Measurements from ENCODE around the gene STAB2.
"Not testable (repeated sequence)": the region's sequence is repeated elsewhere in the genome, so short reads cannot be mapped to it uniquely, and the experiment has no call there.

The STAB2 gene

DNA sequence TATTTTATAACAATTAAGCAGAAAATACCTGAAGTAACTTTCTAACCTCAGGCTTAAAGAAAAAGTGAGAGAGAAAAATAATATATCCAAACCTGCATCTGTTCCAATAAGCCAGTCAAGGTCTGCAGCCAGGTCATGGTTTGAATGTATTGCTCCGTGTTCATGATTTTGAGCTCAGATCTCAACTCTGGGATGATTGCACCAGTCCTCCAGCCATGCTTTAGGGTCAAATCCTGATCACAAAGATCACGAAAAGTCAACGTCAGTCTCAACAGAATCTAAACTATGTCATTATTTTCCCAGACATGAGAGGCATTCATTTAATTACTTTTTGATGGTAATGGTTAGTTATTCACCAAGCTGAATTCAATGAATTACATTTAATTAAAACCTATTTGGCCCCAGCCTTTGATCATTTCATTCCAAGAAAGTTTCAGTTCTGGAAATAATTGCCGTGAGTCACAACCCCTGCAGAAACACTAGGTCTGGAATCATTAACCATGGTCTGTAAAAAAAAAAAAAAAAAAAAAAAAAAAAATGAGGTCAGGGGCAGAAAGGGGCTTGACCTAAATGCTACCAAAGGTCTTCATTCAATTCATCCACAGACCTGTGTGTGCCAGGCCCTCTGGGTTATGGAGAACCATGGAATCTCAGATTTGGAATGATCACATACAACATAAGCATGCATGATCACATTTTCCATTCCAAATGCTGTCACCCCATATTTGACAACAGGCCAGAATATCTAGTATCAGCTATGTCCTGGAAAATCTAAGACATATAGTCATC lies 198.4 kb downstream of the STAB2 start:
- DNase-seq = no peak

DNA sequence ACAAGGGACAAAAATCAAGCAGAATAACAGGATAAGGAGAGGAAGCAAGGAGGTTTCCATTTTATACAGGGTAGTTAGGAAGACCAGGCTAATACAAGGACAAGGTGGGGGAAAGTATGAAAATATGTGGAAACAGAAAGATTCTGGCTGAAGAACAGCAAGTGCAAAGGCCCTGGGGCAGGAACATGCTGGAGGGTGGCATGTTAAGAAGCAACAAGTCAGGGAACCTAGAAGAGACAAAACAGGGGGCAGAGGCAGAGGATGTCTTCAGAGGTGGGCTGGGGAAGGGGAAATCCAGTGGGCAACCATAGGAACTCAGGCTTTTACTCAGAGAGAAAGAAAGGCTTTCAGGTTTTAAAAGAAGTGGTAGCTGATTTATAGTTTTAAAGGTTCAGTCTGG lies 199.1 kb downstream of the STAB2 start:
- no peak for DNase-seq

DNA sequence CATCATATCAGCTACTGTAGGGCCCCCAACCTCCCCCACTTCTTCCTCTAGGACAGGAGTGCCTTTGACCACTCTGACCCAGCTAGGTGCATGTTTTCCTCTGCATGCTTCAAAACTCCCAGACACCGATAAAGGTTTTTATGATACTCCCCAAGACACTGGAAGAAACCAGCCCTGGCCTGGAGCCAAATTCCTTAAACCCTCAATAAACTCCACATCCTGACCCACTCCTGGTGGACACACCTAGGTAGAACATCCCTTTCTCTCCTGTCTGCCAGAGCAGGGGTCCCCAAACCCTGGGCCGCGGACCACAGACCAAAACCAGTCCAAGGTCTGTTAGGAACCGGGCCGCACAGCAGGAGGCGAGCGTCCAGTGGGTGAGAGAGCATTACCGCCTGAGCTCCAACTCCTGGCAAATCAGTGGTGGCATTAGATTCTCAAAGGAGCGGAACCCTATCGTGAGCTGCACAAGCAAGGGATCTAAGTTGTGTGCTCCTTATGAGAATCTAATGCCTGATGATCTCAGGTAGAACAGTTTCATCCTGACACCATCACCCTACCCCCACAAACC lies 204.4 kb downstream of the STAB2 start:
- DNase-seq = no peak

DNA sequence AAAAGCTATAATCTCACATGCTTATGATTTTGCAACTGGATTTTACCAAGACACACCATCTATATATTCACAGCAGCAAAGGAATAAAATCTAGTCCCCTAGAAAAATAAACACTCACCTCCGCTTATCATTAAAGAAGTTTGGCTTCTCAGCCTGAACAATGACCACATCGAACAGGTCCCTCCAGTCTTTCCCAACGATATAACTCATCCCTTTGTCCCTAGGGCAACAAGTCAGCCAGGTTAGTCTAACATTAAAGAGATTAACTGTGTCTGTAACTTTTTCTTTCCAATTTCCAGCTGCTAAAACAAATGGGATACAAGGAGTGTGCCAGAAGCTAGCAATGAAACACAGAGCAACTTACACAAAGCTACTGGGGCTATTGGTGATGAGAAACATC lies 206.0 kb downstream of the STAB2 start:
- no peak for DNase-seq

DNA sequence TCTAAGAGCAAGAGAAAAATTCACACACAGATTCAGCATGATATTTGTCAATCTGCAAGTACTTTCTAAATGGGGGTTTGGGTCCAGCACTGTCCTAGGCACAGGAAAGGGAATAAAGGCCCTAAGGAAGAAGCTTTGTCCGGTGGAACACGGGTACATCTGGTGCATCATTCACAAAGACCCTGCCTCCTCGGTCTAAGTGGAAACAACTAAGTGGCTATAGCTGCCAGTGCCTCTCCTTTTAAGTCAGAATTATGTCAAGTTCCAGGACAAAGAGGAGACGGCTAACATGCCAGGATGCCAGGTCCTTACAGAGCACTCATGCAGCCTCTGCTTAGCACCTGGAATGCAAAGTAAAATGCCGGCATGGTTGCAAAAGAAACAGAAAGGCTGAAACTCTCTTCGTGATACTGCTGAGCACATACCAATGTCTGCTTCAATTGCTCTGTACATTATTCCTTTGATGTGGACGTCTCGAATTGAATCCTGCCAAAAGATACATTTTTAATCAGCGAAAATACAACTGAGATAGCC lies 206.5 kb downstream of the STAB2 start:
- DNase-seq = no peak

DNA sequence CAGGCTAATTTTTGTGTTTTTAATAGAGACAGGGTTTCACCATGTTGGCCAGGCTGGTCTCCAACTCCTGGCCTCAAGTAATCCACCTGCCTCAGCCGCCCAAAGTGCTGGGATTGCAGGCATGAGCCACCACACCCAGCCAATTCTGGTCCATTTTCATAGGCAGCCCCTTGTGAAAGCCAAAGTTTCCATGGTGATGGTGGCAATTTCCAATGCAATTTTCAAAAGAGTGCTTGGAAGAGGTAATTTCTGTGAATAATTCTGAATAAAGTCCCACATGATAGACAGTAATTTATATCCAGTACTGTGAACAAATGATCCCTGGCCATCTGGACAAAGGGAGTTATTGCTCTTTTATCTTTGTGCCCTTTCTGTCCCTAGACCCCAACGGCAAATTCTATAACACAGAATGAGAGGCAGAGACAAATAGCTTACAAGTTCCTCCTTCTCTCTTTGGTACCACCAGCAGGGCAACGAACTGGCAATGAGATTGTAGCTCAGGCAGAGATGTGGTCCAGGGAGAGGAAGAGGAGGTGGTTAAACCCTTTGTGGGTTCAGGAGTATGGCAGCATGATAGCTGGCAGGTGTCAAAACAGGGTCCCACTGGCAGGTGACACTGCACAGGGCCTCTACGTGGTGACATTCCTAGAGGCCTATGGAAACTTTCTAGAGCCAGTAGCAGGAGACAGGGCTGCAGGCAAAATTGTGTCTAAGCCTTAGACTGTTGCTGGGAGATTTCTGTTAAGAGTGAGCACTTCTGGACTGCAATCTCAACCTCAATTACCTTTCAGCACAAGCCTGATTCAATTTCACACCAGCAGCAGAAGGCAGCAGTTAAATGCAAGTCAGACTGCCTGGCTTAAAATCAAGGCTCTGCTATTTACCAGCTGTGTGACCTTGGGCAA lies 207.5 kb downstream of the STAB2 start:
- no peak for DNase-seq

DNA sequence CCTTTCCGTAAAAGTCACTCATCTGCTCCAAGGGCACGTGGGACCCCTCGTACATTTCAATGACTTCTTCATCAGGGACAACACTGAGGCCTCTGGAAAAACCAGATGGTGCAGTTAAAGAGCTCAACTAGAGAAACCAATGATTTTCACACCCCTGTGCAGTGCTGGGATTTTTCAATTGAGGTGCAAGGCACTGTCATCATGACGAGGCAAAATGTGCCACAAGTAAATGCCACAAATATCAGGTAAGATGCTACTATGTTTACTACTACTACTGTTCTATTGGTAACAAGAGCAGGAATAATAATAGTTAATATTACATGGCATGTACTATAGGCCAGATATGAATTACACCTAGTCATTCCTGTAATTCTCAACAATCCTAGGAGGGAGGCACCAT lies 211.5 kb downstream of the STAB2 start:
- DNase-seq = no peak

DNA sequence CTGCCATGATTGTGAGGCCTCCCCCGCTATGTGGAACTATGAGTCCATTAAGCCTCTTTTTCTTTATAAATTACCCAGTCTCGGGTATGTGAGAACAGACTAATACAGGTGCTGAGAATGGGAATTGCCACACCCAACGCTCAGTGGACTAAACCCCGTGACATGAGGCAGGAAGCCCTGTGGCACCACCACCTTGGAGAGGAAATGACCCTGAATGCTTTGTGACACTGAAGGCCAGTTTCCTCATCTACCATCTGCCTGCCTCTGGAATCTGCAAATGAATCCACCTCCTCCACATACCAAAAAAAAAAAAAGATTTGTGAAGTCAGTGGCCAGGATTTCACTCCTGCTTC lies 212.4 kb downstream of the STAB2 start:
- DNase-seq = peak in 1 of 2 experiments; percentile 51

DNA sequence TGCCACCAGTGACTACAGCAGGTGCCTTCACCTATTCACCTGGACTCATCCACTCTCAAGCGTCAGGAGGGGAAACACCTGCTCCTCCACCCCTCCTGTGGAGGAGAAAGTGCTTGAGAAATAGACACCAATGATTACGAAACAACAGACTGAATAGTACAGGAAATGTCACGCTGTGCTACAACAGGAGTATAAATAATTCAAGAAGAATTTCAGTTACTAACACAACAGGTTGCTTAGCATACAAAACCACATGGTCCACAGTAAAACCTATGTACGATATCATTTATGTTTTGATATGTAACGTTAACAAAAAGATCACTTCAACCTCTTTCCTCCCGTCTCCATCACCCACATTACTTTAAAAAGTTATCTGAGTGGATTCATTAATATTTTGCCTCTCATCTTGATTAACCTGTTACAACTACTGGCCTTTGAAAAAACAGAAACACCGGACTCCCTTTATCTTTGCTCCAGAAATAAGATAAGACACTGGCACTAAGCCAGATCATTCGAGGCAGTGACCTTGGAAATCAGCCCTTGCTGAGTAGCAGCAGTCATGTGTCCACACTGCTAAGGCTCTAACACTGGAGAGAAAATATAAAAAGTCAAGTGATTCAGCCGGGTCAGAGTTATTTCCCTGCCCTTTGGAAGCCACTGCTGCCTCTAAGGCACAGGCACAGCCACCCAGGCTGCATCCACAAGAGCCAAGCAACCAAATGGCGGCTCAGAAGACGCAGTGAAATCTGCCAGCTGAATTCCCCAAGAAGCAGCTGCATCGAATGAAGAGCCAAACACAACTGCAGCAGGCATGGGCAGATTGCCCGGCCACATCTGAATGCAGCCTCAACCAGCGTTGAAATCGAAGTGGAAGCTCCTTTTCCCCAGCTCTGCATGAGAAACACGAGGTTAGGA lies 213.0 kb downstream of the STAB2 start:
- peak; percentile 52 to 67 for DNase-seq

DNA sequence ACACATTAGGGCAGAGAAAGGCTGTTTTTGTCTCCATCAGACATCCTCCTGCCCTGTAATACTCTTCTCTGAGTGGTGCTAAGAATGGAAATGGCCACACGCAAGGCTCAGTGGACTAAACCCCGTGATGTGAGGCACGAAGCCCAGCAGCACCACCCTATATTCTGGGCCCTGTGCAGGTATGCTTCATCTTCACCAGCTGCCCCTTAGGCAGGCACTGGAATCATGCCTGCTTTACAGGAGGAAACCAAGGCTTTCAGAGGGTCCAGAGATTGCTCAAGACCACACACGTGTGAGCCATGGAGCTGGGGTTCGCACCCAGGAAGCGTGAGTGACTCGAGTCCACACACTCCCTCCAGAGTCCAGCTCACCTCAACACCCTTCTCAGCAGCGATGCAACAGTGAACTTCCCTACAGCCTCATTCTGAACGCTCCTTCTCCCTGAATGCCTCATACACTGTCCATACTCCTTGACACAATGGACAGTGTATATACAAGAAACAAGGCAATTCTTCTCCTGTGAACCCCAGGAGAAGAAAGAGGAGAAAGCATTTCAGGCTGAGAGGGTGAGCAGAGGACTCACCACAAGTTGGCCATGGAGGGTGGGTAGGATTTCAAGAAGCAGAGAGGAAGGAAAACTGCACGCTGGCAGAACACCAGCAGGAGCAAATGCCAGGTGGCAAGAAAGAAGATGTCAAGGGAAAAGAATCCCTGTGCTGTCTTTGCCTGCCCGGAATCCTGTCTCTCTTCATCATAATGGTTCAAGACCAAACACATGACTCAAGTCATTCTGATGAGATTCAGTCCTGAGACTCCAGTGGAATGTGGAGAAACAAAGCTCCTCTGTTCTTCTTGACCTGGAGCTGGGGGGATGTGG lies 214.9 kb downstream of the STAB2 start:
- no peak for DNase-seq

DNA sequence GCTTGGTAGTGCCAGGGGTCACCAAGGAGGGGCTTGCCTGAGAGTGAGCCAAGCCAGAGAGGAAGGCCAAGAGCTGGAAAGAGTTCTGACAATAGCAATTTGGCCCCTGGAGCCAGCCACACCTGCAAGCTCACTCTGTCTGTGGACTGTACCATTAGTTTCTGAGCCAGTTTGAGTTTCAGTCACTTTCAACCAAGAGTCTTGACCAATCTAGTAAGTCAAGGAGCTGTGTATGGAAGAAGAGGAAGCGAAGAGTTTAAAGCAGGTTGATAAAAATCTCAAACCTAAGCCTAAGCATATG lies 215.5 kb downstream of the STAB2 start:
- no peak for DNase-seq

DNA sequence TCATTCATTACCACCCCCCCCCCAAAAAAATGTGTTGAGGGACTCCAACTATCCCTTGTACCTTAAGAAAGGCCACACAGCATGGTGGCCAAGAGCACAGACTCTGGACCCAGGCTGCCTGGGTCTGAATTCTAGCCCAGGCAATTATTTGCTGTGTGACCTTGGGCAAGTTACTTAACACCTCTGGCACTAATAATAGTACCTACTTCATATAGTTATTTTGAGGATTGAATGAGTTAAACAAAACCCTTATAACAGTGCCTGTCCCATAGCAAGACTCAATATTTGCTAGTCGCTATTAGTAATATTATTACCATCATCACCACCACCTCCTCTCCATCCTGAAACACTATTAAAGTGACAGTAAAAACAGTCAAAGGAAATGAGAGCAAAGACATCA lies 216.8 kb downstream of the STAB2 start:
- no peak for DNase-seq

DNA sequence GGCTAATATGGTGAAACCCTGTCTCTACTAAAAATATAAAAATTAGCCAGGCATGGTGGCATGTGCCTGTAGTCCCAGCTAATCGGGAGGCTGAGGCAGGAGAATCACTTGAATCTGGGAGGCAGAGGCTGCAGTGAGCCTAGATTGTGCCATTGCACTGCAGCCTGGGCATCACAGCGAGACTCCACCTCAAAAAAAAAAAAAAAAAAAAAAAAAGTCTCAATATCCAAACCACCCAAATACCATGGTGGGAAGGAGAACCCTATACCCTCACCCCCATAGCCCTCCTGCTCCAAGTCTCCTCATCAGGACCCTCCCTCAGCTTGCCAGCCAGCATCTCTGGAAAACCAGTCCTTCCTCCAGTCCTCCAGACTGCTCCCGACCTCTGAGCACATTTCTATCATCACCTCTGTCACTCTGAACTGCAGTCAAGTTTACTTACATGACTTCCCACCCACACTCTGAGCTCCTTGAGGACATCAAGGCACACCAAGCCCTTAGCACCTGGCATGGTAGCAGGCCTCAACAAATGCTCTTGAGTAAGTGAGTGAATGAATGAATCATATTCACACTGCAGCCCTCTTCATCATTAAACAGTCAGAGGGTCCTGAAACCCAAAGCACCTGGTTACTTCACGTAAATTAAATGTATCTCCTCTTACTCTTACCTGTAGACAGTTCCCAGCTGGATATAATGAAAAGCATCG lies 218.7 kb downstream of the STAB2 start:
- DNase-seq = no peak

DNA sequence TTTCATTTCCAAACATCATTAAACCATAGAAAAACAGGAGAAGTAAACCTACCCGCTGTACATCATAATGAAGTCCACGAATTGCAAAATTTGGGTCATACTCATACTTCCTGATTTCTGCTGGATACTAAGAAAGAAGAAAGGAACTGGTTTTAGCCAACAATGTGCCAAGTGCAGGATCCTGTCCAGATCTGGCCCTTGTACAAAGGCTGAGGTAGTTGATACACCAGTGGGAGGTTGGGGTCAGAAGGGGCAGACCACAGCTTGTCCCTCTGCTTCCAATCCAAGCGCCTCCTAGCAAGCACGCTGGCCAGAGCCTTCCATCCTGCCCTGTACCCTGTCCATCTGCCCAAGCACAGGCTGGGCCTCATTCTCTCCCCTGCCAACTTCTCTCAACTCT lies 219.7 kb downstream of the STAB2 start:
- DNase-seq = no peak

DNA sequence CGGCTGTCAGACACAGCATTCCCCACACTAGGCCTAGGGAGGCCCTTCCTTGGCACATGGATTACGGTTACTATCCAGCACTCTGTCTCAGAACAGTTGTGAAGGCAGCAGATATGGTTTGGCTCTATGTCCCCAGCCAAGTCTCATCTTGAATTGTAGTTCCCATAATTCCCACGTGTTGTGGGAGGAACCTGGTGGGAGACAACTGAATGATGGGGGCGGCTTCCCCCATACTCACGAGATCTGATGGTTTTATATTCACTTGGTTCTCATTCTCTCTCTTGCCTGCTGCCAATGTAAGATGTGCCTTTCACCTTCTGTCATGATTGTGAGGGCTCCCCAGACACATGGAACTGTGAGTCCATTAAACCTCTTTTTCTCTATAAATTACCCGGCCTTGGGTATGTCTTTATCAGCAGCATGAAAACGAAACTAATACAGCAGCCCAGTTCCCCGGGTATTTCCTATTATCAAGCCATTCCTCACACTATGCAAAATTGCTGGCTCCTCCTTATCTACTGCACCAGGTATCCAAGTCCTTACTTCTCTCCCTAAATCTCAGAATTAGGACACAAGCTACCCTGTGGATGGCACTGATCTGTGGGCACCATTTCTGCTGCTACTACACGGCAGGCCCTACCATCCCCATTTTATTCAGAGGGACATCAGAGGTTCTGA lies 220.6 kb downstream of the STAB2 start:
- DNase-seq = no peak

DNA sequence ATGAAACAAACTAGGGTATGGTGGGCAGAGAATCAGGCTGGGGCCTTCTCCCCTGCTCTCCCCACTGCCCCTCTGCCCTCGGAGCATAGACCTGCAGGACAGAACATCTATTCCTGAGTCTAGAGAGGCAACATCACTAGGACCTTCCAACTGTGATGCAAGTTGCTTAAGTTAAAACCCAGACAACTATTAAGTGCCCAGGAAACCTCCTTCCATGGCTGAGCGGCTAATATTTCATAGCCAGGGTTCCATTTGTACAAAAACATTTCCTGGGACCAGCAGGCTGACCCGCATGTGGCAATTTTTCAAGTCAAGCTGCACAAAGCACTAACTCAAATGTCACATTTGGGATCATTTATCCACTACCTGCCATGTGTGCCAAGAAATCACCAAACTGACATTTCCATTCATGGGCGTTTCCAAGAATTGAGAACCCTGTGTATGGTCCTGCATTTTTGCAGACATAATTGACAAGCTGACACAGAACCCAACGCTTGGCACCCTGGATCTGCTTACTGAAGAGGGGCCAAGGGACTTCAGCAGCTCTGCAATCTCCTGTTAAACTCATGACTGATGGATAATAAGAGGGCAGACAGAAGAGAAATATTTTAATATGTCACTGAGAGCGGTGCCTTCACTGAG lies 221.3 kb downstream of the STAB2 start:
- no peak for DNase-seq

DNA sequence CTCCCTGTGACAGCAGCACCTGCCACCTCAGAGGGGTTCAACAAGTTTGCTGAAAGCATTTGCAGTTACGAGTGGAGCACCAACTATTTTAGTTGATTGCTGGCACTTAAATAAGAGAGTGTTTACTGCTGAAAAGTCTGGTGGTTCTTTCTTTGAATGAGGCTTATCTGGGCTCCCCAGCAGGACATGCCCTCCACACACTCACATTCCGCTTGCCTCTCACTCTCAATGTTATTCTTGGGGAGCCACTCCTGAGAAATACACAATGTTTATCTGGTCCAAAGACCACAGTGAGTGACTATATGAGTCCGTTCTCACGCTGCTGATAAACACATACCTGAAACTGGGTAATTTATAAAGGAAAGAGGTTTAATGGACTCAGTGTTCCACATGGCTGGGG lies 222.1 kb downstream of the STAB2 start:
- DNase-seq = no peak

DNA sequence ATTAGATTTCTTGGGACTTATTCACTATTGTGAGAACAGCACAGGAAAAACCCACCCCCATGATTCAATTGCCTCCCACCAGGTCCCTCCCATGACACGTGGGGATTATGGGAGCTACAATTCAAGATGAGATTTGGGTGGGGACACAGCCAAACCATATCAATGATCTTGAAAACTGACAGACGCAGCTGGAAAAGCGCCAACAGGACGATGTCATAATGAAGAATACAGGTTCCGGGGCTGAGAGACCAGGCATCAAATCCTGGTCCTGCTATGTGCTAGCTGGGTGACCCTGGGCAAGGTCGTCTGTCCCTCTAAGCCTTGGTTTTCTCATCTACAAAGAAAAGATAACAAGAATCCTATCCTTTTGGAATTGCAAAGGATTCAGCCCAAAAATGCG lies 222.6 kb downstream of the STAB2 start:
- not testable (repeated sequence) for DNase-seq

DNA sequence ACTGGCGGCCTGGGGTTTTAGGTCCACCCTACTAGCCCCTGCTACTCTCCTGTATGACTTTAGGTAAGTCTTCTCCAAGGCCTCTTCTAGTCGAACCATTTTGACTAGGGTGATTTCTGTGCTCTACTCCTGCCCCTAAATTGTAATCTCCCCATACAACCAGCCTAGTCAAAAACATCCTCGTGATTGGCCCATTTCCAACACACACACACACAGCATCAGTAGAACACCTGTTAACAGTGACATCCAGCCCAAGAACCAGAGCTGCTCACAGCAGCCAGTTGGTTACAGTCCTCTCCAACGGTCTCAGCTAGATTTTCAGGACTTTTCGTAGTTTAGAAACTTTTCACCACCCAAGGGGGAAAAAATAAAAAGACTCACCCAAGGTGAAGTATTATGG lies 223.0 kb downstream of the STAB2 start:
- DNase-seq = peak in 1 of 2 experiments; percentile 32

DNA sequence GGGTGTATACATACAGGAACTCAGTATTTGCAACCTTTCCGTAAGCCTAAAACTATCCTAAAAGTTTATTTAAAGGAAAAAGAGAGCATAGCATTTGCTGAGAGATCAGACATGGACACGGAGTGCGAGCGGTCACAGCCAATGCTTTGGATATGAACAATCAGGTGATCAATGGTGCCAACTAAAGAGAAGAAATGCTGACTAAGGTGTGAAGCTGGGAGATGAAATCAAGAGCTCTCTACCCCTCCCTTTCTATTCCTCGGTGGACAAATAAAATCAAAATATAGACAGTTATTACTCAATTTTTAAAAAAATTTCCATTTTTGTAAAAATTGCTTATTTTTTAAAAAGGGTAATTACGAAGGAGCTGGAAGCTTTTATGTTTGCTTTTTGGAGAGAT lies 224.7 kb downstream of the STAB2 start:
- DNase-seq = no peak
